ENCODE results near the gene C1orf122.

The C1orf122 gene

GRCh38 chr1:37807555-37808368 is at the start of gene C1orf122, which contains the start of gene YRDC:
TSS of gene C1orf122 (plus strand) at chr1:37807790. CDS start at chr1:37808405, 615 bp downstream.
TSS of gene YRDC (minus strand) at chr1:37808208. CDS start at chr1:37808180, 28 bp downstream.
- peak within 1 kb of the TSS; percentile 91 for H3K27ac ChIP-seq
- TF ChIP-seq ZFX (IDR thresholded peaks at IDR 0.05) (peak; percentile 99), CTCF (conservative IDR thresholded peaks at IDR 0.05) (no peak)

- H3K27ac ChIP-seq: no peak overlapping the region
- TF ChIP-seq ZFX (IDR thresholded peaks at IDR 0.05): no peak
- no peak for TF ChIP-seq CTCF (conservative IDR thresholded peaks at IDR 0.05)
These were observed 48.1 kb upstream of the C1orf122 start for GRCh38 chr1:37759451-37759850.

- no peak for TF ChIP-seq CTCF (conservative IDR thresholded peaks at IDR 0.05)
- TF ChIP-seq ZFX (IDR thresholded peaks at IDR 0.05): no peak
- no peak overlapping the region for H3K27ac ChIP-seq
These were observed 46.0 kb upstream of the C1orf122 start for GRCh38 chr1:37761416-37762095.

GRCh38 chr1:37762516-37762915 is 45.1 kb upstream of the C1orf122 start:
- TF ChIP-seq CTCF (conservative IDR thresholded peaks at IDR 0.05) (no peak), ZFX (IDR thresholded peaks at IDR 0.05) (no peak)
- no peak overlapping the region for H3K27ac ChIP-seq

GRCh38 chr1:37763791-37764413 is 43.7 kb upstream of the C1orf122 start:
- TF ChIP-seq ZFX (IDR thresholded peaks at IDR 0.05) (no peak), CTCF (conservative IDR thresholded peaks at IDR 0.05) (no peak)
- H3K27ac ChIP-seq: no peak overlapping the region

GRCh38 chr1:37764414-37764825 is 43.2 kb upstream of the C1orf122 start:
- H3K27ac ChIP-seq: no peak overlapping the region
- TF ChIP-seq CTCF (conservative IDR thresholded peaks at IDR 0.05) (no peak), ZFX (IDR thresholded peaks at IDR 0.05) (no peak)
